Dedifferentiated amniotic fluid mesenchymal stem cell (primary cell): ENCODE measurements around the gene THEMIS2.

ENCODE experiments used
- DNase-seq: peaks from one replicate; pipeline ENCODE4 v3.0.0-alpha.2; 2016; ENCODE audit errors: extremely low spot score

THEMIS2 gene

DNA sequence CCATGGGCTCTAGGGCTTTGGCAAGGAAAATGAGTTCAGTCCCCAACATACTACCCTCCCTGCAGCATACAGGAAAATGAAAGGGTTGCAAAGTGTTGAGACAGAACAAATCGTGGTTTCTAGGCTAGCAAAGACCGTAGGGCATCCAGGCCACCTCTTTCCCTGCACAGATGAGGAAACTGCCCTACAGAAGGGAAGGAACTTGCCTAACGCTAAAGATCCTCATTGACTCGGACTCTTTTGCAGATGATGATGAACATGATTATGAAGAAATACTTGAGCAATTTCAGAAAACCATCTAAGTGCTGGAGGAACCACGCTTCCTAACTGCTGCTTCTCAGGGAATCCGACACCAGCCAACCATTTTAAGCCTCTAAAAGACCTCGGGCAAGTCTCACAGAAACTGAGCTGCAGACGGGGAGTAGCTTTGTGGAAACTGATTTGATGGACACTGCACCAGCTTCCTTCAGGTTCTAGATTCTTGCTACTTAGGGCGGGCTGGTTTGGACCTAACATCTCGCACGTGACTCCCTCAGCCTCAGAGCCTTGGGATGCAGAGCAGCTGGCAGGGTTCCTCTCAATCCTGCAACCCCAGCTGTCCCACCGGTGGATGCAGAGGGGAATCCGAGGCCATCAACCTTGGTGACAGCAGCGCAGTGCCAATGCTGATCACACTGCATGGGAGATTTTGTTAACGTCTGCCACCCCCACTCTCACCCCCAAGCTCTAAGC is 13.4 kb downstream of the THEMIS2 start:
- no peak for DNase-seq

GRCh38 chr1:27886353-27886679 is 14.0 kb downstream of the THEMIS2 start:
- DNase-seq, result no peak

GRCh38 chr1:27886744-27887143 is 14.4 kb downstream of the THEMIS2 start:
- no peak for DNase-seq

GRCh38 chr1:27887215-27888021 is 15.1 kb downstream of the THEMIS2 start:
- DNase-seq, result no peak

GRCh38 chr1:27889506-27889905 is 17.2 kb downstream of the THEMIS2 start:
- no peak for DNase-seq

DNA sequence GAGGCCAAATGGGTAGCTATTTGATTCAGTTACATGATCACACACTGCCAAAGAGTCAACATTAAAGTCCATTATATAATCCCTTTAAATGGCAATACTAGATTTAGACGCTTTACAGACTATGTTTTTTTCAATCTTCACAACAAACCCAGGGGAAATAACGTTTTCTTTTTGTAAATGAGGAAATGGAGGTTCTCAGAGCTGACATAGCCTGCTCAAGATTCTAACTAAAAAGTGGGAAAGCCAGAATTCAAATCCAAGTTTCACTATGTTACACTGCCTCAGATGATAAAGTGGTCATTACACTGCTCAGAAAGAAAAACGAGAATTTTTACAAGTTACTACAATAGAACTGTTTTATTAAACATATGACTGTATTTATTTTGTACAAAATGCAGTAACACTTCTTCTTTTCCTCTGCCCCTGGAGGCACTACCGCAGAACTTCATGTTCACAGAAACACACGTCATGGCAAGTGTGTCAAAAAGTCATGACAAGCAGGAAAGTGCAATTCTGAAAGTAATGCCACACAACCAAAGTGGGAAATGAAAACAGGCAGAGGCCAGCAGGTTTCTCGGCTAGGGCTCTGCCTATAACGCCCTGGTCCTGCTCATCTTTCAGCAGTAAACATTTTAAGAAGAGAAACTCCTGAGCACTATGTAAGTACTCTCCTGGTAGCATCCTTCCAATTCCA is 19.0 kb downstream of the THEMIS2 start:
- DNase-seq, result no peak

GRCh38 chr1:27894521-27894920 is 22.2 kb downstream of the THEMIS2 start:
- DNase-seq, result no peak

GRCh38 chr1:27906759-27907158 is 34.4 kb downstream of the THEMIS2 start:
- no peak for DNase-seq

DNA sequence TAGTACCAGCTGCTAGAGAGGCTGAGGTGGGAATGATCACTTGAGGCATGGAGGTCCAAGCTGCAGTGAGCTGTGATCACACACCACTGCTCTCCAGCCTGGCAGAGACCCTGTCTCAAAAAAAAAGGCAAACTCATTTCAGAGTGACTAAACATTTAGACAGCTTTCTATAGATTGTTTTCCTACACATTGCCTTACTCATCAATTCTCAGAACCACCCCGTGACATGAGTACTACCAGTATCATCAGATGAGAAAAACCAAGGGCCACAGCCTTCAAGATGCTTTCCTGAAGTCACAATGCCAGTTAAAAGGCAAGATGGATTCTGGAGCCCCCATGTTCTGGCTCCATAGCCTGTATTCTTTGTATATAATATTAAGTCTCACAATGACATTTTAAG is 40.1 kb downstream of the THEMIS2 start:
- DNase-seq, result no peak

DNA sequence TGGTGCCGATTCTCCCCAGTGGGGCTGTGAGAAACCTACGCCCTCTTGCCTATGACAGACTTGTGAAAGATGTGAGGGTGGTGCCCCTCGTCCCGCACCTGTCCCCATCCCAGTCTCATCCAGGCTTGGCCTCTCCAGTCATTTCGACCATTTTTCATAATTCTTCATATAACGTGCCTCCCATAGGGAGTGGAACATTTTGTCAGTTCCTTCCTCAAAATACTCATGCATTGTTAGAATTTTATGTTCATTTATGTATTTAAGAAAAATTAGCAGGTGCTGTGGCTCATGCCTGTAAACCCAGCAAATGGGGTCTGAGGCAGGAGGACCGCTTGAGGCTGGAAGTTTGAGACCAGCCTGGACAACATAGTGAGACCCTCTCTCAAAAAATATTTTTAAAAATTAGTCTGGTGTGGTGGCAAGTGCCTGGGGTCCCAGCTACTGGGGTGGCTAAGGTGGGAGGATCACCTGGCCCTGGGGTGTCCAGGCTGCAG is 42.8 kb downstream of the THEMIS2 start:
- DNase-seq, result no peak

DNA sequence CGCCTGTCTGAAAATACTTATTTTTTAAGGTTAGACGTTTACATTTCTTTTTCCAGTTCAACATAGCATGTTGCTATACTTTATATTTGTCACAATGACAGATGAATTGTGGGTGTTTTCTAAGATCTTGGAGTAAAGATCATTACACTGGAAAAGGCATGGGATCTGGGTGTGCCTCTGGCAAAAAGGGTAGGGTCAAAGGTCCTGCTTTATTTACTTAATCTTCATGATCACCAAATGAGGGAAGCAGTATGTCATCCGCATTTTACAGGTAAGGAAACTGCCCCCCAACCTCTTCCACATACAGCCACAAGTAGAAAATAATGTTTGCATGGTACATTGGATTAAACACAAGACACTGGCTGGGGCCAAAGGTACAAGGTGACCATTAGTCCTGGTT is 49.9 kb downstream of the THEMIS2 start:
- no peak for DNase-seq

DNA sequence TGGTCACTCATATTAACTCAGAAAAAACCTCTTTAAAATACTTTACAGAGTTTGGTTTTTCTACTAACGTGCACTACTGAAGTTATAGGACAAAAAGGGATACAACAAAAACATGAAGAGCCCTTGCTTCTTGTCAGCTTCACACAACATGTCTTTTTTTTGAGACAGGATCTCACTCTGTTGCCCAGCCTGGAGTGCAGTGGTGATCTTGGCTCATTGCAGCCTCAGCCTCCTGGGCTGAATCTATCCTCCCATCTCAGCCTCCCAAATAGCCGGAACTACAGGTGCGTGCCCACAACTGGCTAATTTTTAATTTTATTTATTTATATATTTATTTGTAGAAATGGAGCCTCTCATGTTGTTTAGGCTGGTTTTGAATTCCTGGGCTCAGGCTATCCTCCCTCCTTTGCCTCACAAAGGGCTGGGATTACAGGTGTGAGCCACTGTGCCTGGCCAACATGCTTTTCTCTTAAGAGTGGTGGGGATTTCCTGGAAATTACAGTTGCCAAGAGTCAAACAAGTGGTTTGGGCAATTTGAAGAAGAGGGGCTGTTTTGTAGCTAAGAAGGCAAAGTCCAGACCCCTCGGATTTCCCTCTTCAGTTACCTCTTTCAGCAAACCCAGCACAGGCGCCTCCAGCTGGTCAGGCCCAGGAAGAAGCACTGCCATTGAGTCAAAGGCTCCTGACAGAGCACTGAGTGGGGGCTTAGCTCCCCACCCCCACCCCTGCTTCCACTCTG is 56.0 kb downstream of the THEMIS2 start:
- no peak for DNase-seq

- DNase-seq, result no peak
These were observed 58.8 kb downstream of the THEMIS2 start for GRCh38 chr1:27931184-27931583.

- no peak for DNase-seq
These were observed 59.4 kb downstream of the THEMIS2 start for GRCh38 chr1:27931759-27932158.

GRCh38 chr1:27934818-27935549 is 62.6 kb downstream of the THEMIS2 start, which contains the start of gene SMPDL3B:
Gene SMPDL3B, plus strand, starts transcription at chr1:27935000. Its CDS starts 184 bp downstream, at chr1:27935184.
- DNase-seq, result no peak

- DNase-seq, result no peak
These were observed 63.4 kb downstream of the THEMIS2 start for GRCh38 chr1:27935721-27936120.
